ENCODE results near the gene TMEM59L.
A peak's percentile ranks its signal among the peaks of the same experiment; 100 is the strongest.

The TMEM59L gene

GRCh38 chr19:18639706-18640243, 27.1 kb downstream of the TMEM59L start:
- DNase-seq, result no peak

DNA sequence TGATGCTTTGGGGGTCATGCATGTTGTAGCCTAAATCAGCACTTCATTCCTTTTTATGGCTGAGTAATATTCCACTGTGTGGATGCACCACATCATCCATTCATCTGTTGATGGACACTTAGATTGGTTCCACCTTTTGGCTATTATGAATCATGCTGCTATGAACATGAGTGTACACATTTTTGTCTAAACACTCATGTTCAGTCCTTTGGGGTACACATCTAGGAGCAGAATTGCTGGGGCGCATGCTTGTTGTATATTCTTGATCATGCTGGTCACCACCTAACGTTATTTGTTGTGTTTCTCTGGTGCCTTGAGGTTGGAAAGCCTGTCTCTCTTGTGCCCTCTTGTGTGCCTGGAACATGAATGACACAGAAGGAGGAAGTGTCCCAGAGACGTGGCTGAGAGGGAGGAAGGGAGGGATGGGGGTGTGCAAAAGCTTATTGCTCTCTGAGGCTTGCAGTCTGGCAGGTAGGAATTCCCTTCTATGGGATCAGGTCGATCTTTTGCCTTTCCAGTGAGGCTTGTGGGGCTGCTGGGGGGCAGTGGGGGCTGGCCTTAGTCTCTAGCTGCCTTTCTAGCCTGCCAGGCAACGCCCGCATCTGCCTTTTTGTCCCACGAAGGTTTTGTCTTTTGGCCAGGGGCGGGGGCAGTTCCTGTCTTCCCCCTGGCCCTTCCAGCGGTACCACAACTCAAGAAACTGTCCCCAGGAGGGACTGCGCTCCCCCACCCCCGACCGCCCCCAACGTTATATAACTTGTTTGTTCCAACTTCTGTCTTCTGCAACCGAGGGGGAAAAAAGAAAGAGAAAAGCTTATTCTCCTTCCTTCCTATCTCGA, 31.7 kb downstream of the TMEM59L start:
- peak; percentile 60 for DNase-seq

GRCh38 chr19:18645035-18645511, 32.4 kb downstream of the TMEM59L start:
- no peak for DNase-seq

- no peak for DNase-seq
Measured at GRCh38 chr19:18646535-18647370, 34.1 kb downstream of the TMEM59L start.

- DNase-seq, result no peak
Measured at GRCh38 chr19:18647371-18647767, 34.7 kb downstream of the TMEM59L start.

- DNase-seq, result no peak
Measured at GRCh38 chr19:18647807-18648206, 35.1 kb downstream of the TMEM59L start.

DNA sequence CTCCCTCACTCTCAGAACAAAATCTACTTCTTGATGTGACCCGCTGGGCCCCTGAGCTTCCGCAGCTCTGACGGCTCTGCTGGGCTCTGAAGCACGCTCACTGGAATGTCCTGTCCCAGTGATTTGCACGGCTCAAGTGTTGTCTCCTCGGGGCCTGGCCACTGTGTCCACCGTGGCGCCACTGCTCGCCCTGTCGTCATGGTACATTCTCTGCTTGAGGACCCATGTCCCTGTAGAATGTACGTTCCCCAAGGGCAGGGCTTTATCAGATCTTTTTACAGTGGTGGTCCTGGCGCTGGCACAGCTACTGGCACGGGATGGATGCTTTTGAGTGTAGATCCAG, 36.3 kb downstream of the TMEM59L start:
- DNase-seq, result no peak

DNA sequence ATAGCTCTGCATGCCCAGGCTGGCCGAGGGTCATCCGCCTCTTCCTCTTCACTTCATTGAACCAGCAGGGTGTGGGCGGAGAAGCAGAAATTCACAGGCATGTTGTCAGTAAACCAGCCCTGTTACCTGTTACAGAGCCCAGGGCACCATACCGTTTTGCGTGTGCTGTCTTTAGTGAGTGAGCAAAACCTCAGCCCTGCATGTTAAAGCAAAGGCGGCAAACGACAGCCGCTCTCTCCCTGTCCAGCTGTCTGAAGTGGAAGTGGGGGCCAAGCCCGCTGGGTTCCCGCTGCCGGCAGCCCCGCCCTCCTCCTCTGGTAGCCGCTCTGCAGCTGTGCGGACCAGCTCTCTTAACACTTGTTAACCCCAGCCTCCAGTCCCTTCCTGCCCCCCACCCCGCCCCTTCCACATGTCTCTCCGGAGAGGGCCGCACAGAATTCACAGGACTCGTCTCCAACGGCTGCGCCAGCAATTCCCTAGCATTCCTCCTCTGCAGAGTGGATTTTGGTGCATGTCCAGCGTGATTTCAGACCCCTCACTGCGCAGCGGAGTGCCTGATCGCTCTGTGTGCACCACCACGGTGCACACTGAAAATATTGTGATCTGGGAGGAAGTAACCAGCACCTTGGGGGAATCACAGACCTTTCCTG, 36.8 kb downstream of the TMEM59L start:
- DNase-seq, result no peak

GRCh38 chr19:18650021-18650390, 37.3 kb downstream of the TMEM59L start:
- no peak for DNase-seq

- no peak for DNase-seq
Measured at GRCh38 chr19:18650468-18651041, 37.9 kb downstream of the TMEM59L start.

GRCh38 chr19:18651300-18651699, 38.6 kb downstream of the TMEM59L start:
- no peak for DNase-seq

- DNase-seq, result no peak
Measured at GRCh38 chr19:18651733-18652132, 39.1 kb downstream of the TMEM59L start.

- DNase-seq, result no peak
Measured at GRCh38 chr19:18653853-18654252, 41.2 kb downstream of the TMEM59L start.

- DNase-seq, result no peak
Measured at GRCh38 chr19:18654469-18654868, 41.8 kb downstream of the TMEM59L start.

GRCh38 chr19:18655173-18655844, 42.6 kb downstream of the TMEM59L start:
- DNase-seq, result no peak

DNA sequence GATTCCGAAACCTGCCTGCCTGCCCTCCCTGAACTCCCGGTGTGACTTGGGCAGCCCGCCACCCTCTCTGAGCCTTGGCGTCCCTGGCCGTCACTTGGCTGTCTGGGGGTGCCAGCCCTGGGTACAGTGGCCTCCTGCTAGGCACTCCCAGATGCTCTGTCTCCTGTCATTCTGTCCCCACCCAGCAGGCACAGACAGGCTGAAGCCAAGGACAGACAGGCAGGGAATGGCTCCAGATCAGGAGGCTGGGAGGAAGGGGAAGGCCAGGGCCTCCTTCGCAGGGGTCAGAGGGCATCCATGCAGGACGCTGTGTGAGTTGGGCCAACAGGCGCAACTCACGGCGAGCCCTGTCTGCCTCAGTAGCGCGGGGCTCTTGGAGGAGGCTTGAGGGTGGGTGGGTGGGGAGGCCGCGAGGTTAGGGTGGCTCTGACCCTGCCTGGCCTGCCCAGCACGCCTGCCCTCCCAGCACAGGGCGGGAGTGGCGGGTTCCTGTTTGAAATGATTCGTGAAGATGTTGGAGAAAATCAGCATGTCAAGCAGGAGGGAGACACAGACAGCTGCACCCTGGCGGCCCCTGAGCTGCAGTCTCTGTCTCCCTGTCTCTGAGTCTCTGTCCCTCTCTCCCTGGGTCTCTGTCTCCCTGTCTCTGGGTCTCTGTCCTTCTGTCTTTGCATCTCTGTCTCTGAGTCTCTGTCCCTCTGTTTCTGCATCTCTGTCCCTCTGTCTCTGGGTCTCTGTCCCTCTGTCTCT, 43.8 kb downstream of the TMEM59L start:
- DNase-seq, result no peak

DNA sequence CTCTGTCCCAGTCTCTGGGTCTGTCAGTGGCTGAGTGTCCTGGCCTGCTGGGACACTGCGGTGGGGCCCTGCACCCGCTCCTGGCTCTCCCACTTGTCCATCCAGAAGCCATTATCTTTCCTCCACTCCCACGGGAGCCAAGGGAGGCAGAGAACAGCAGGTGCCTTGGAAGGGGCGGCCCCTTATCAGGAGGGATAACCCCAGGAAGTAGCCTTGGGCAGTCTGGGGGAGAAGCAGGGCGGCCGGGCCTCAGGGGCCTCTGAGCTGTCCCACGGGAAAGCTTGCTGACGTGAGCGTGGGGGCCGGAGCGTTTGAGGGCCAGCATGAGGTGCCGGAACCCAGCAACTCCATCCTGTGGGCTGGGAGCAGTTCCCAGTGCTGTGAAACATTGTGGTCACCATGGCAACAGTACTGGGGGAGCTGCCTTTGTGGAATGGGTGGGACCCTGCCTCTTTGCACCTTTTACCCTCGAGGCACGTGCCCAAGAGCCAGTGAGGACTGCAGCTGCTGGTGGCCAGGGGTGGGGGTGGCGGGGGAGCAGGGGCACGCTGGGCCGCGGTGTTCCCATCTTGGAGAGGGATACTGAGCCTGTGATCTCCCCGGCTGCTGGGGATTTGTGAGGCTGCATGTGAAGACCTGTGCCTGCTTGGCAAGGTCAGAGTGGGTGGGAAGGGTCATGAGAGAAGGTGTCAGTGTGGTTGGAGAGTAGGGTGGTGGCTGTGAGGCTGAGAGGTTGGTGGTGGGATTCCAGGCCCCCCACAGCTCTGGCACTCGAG, 45.1 kb downstream of the TMEM59L start:
- no peak for DNase-seq

DNA sequence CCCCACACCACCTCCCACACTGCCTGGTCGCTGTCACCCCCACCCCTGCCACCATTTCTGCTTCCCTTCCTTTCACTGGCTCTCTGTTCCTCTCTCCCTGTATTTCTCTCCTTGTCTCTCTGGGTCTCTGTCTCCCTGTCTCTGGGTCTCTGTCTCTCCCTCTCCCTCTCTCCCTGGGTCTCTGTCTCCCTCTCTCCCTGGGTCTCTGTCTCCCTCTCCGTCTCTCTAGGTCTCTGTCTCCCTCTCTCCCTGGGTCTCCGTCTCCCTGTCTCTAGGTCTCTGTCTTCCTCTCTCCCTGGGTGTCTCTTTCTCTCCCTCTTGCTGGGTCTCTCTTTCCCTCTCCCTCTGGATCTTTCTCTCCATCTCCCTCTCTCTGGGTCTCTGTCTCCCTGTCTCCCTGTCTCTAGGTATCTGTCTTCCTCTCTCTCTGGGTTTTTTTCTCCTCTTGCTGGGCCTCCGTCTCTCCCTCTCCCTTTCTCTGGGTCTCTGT, 45.7 kb downstream of the TMEM59L start:
- DNase-seq, result no peak

DNA sequence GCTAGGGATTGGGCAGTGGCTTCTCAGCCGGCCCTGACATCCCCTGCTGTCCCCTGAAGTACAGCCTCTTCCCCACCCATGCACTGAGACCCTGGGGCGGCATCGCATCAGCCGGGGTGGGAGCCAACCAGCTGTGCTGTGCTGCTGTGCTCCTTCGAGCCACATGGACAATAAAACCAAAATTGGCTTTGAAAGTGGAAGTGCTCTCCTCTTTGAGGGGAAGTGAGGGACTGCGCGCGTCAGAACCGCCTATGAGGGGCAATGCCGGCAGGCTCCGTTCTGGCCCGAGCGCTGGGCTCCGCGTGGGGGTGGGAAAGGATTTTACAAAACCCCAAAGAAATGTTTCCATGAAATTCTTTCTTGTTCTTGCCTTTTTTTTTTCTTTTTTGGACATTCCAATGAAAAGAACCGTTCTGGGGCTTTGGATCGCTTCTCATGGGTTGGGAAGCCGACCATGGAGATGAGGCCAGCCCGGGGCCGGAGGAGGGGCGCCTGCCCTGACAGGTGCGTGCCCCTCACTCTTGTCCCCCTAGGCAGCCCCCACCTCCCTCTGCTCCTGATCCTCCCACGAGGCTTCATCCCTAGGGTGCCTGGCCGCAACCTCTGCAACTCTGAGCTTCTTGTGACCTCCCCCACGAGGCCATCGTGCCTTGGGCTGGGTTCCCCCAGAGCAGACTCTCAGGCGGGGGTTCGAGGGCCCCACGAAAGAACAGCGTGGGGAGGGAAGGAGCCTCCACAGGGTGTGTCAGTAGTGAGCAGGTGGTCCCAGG, 46.8 kb downstream of the TMEM59L start:
- DNase-seq, result no peak

Data from hematopoietic multipotent progenitor cell treated with erythropoietin and hydrocortisone succinate and interleukin-3 and kit ligand, for 8 days (in vitro differentiated cells).